HG03060 (cell line): ENCODE data around the gene SORBS1.

Experiments used
- ATAC-seq: cut with Tn5 transposase; IDR thresholded peaks from one replicate; pipeline ENCODE4 v1.9.1; 2021; ENCODE audit warnings: low read depth, moderate number of reproducible peaks; ENCODE audit not compliant: unreplicated experiment

The SORBS1 gene

GRCh38 chr10:95518455-95519452 is 42.4 kb downstream of the SORBS1 start:
- no peak for ATAC-seq

- no peak for ATAC-seq
Measured at GRCh38 chr10:95517536-95518454, 43.4 kb downstream of the SORBS1 start.

GRCh38 chr10:95516774-95517373 is 44.3 kb downstream of the SORBS1 start:
- no peak for ATAC-seq

GRCh38 chr10:95513941-95514392 is 47.2 kb downstream of the SORBS1 start:
- no peak for ATAC-seq

- ATAC-seq: no peak
Measured at GRCh38 chr10:95513008-95513589, 48.1 kb downstream of the SORBS1 start.

- ATAC-seq: no peak
Measured at GRCh38 chr10:95511314-95511713, 49.9 kb downstream of the SORBS1 start.

GRCh38 chr10:95509251-95509650 is 51.9 kb downstream of the SORBS1 start:
- ATAC-seq: no peak

- no peak for ATAC-seq
Measured at GRCh38 chr10:95508730-95509129, 52.4 kb downstream of the SORBS1 start.

- no peak for ATAC-seq
Measured at GRCh38 chr10:95506056-95506737, 55.0 kb downstream of the SORBS1 start.

GRCh38 chr10:95505641-95506040 is 55.5 kb downstream of the SORBS1 start:
- no peak for ATAC-seq

- no peak for ATAC-seq
Measured at GRCh38 chr10:95505084-95505610, 56.0 kb downstream of the SORBS1 start.

- no peak for ATAC-seq
Measured at GRCh38 chr10:95504246-95504691, 56.9 kb downstream of the SORBS1 start.

GRCh38 chr10:95503526-95503925 is 57.6 kb downstream of the SORBS1 start:
- no peak for ATAC-seq

GRCh38 chr10:95503001-95503400 is 58.2 kb downstream of the SORBS1 start:
- ATAC-seq: no peak

GRCh38 chr10:95502377-95502776 is 58.8 kb downstream of the SORBS1 start:
- no peak for ATAC-seq

- ATAC-seq: no peak
Measured at GRCh38 chr10:95501203-95502094, 59.7 kb downstream of the SORBS1 start.

- ATAC-seq: no peak
Measured at GRCh38 chr10:95500649-95501048, 60.5 kb downstream of the SORBS1 start.

GRCh38 chr10:95500097-95500496 is 61.1 kb downstream of the SORBS1 start:
- ATAC-seq: no peak
